GM23338 (cell line): ENCODE measurements around the gene CHCHD6. TPM values are rescaled to one million over a fixed set of nuclear protein-coding genes. Genes with fewer than 3 reads are reported as not detected.

Source experiments
- ATAC-seq: fragments of 200-7000 bp; cut with Tn5 transposase; 3 replicates; pipeline ENCODE4 v1.9.1; 2020
- DNase-seq: peaks from one replicate; pipeline ENCODE4 v3.0.0-alpha.2; 2015; ENCODE audit warnings: low spot score
- H2AFZ ChIP-seq: fragments of 200-600 bp; sonication (generic); 2 replicates; pipeline ENCODE4 v1.8.0; 2016; ENCODE audit warnings: antibody characterized with exemption, mild to moderate bottlenecking, moderate library complexity
- H3F3A ChIP-seq: fragments of 200-600 bp; sonication (generic); replicated peaks from 2 replicates; pipeline ENCODE4 v1.8.0; 2017; ENCODE audit warnings: antibody characterized with exemption, mixed run types, low read depth
- H3K27ac ChIP-seq: fragments of 200-600 bp; sonication (generic); 2 replicates; pipeline ENCODE4 v1.6.1; 2016; ENCODE audit warnings: low read depth
- H3K27me3 ChIP-seq: fragments of 200-600 bp; sonication (generic); 2 replicates; pipeline ENCODE4 v1.8.0; 2016; ENCODE audit warnings: mild to moderate bottlenecking, mixed run types, moderate library complexity; ENCODE audit not compliant: insufficient read depth
- H3K36me3 ChIP-seq: fragments of 200-600 bp; sonication (generic); 2 replicates; pipeline ENCODE4 v1.8.0; 2016; ENCODE audit warnings: mild to moderate bottlenecking; ENCODE audit not compliant: insufficient read depth
- H3K4me1 ChIP-seq: fragments of 200-600 bp; sonication (generic); 2 replicates; pipeline ENCODE4 v1.8.0; 2016; ENCODE audit warnings: mild to moderate bottlenecking, moderate library complexity; ENCODE audit not compliant: insufficient read depth
- H3K4me2 ChIP-seq: fragments of 200-600 bp; sonication (generic); 2 replicates; pipeline ENCODE4 v1.7.1; 2017; ENCODE audit warnings: mixed run types
- H3K4me3 ChIP-seq: fragments of 200-600 bp; sonication (generic); 2 replicates; pipeline ENCODE4 v1.6.1; 2016; ENCODE audit warnings: mixed run types
- H3K79me2 ChIP-seq: fragments of 200-600 bp; sonication (generic); replicated peaks from 2 replicates; pipeline ENCODE4 v1.8.0; 2017; ENCODE audit warnings: mild to moderate bottlenecking; ENCODE audit not compliant: insufficient read depth
- H3K9me2 ChIP-seq: fragments of 200-600 bp; sonication (generic); 2 replicates; pipeline ENCODE4 v1.8.0; 2017; ENCODE audit not compliant: insufficient read depth
- H4K20me1 ChIP-seq: fragments of 200-600 bp; sonication (generic); replicated peaks from 2 replicates; pipeline ENCODE4 v1.8.0; 2017; ENCODE audit warnings: mild to moderate bottlenecking; ENCODE audit not compliant: insufficient read depth
- H3K27ac Mint-ChIP-seq: 2 replicates; pipeline ENCODE4 v1.8.0; 2020; ENCODE audit warnings: inconsistent platforms, mild to moderate bottlenecking, moderate library complexity, mixed read lengths
- H3K27me3 Mint-ChIP-seq: 3 replicates; pipeline ENCODE4 v1.8.0; 2022; ENCODE audit warnings: low read depth, mild to moderate bottlenecking, moderate library complexity, mixed read lengths, inconsistent platforms; ENCODE audit not compliant: insufficient read depth, poor library complexity
- H3K36me3 Mint-ChIP-seq: 3 replicates; pipeline ENCODE4 v1.8.0; 2021; ENCODE audit warnings: low read depth, mild to moderate bottlenecking, inconsistent platforms, moderate library complexity, mixed read lengths
- H3K4me1 Mint-ChIP-seq: 3 replicates; pipeline ENCODE4 v1.8.0; 2020; ENCODE audit warnings: mild to moderate bottlenecking, inconsistent platforms, mixed read lengths
- H3K4me3 Mint-ChIP-seq: 3 replicates; pipeline ENCODE4 v1.8.0; 2021; ENCODE audit warnings: moderate library complexity, mild to moderate bottlenecking, inconsistent platforms, mixed read lengths
- H3K9me3 Mint-ChIP-seq: 3 replicates; pipeline ENCODE4 v1.8.0; 2020; ENCODE audit warnings: moderate library complexity, mild to moderate bottlenecking, inconsistent platforms, mixed read lengths
- CREB1 ChIP-seq: fragments of 250-450 bp; sonication (Bioruptor Pico); IDR thresholded peaks from 2 replicates; pipeline ENCODE4 v1.5.0; 2020; ENCODE audit warnings: low read depth, mild to moderate bottlenecking, moderate library complexity
- CTCF ChIP-seq, 2 experiments: fragments of 200-600 bp in 1 of 2; sonication (generic) in 1 of 2; conservative IDR thresholded peaks; 2 replicates each; pipeline versions ENCODE4 v1.5.1 to v1.6.1; 2016 to 2017; ENCODE audit warnings: antibody characterized with exemption in 2 of 2, low read depth in 2 of 2, mild to moderate bottlenecking in 2 of 2, moderate library complexity in 1 of 2
- NANOG ChIP-seq: IDR thresholded peaks from 2 replicates; pipeline ENCODE4 v1.6.1; 2016; ENCODE audit warnings: antibody characterized with exemption, borderline replicate concordance
- REST ChIP-seq: IDR thresholded peaks from one replicate; pipeline ENCODE4 v1.6.1; 2018; ENCODE audit warnings: antibody characterized with exemption; ENCODE audit not compliant: unreplicated experiment
- STAT1 ChIP-seq: IDR thresholded peaks from one replicate; pipeline ENCODE4 v1.6.1; 2016; ENCODE audit warnings: antibody characterized with exemption; ENCODE audit not compliant: unreplicated experiment
- ZNF331 ChIP-seq: fragments of 250-450 bp; sonication (Bioruptor Pico); IDR thresholded peaks from 2 replicates; pipeline ENCODE4 v1.5.0; 2020; ENCODE audit warnings: low read depth, mild to moderate bottlenecking, moderate library complexity
- polyA plus RNA-seq: library from polyadenylated mRNA; unstranded; fragments of >200 nt; fragmentation: Nextera tagmentation; extraction: Ambion mirVana; gene quantifications from 2 replicates; pipeline ENCODE4 v1.2.1, GENCODE V29; 2016
- total RNA-seq: library from RNA; depleted of rRNA; stranded (reverse); fragments of >200 nt; shearing (Covaris generic); gene quantifications from 2 replicates; pipeline ENCODE4 v1.2.3, GENCODE V29; 2014
- TF ChIP-seq, protein P1 (sequence below): fragments of 250-450 bp; sonication (Bioruptor Pico); IDR thresholded peaks from 2 replicates; pipeline ENCODE4 v1.5.0; 2020; ENCODE audit warnings: mild to moderate bottlenecking, moderate library complexity

Gene CHCHD6
- total and polyA plus RNA-seq, 2 experiments from 2014 or later = 28.8 to 43.0 TPM

GRCh38 chr3:126671521-126671920 lies 32.5 kb upstream of the CHCHD6 start:
- no peaks in the 10 kb centered on the region for H3K36me3 Mint-ChIP-seq
- Histone ChIP-seq H3K79me2 (no peaks in the 10 kb centered on the region), H3K4me1 (no peaks in the 10 kb centered on the region), H3K9me2 (no peaks in the 10 kb centered on the region), H3K27me3 (no peaks in the 10 kb centered on the region), H3F3A (no peaks in the 10 kb centered on the region), H2AFZ (no peak overlapping the region), H3K4me3 (no peak overlapping the region), H3K36me3 (no peaks in the 10 kb centered on the region), H3K27ac (no peak overlapping the region), H4K20me1 (no peaks in the 10 kb centered on the region), H3K4me2 (no peak overlapping the region)
- H3K4me1 Mint-ChIP-seq = peaks cover 3% of the 10 kb centered on the region; the same call in 2 of the 3 replicates
- no peak overlapping the region for H3K27ac Mint-ChIP-seq
- H3K27me3 Mint-ChIP-seq = peaks cover 5% of the 10 kb centered on the region
- no peak for ATAC-seq
- no peak overlapping the region for H3K4me3 Mint-ChIP-seq
- TF ChIP-seq CTCF (conservative IDR thresholded peaks at IDR 0.05; ENCODE audit: low read depth in 2 of 2) (no peak), NANOG (no peak), STAT1 (no peak), CREB1 (CRISPR knock-in tag) (no peak), REST (no peak), ZNF331 (CRISPR knock-in tag) (no peak)
- TF ChIP-seq, protein P1, sequence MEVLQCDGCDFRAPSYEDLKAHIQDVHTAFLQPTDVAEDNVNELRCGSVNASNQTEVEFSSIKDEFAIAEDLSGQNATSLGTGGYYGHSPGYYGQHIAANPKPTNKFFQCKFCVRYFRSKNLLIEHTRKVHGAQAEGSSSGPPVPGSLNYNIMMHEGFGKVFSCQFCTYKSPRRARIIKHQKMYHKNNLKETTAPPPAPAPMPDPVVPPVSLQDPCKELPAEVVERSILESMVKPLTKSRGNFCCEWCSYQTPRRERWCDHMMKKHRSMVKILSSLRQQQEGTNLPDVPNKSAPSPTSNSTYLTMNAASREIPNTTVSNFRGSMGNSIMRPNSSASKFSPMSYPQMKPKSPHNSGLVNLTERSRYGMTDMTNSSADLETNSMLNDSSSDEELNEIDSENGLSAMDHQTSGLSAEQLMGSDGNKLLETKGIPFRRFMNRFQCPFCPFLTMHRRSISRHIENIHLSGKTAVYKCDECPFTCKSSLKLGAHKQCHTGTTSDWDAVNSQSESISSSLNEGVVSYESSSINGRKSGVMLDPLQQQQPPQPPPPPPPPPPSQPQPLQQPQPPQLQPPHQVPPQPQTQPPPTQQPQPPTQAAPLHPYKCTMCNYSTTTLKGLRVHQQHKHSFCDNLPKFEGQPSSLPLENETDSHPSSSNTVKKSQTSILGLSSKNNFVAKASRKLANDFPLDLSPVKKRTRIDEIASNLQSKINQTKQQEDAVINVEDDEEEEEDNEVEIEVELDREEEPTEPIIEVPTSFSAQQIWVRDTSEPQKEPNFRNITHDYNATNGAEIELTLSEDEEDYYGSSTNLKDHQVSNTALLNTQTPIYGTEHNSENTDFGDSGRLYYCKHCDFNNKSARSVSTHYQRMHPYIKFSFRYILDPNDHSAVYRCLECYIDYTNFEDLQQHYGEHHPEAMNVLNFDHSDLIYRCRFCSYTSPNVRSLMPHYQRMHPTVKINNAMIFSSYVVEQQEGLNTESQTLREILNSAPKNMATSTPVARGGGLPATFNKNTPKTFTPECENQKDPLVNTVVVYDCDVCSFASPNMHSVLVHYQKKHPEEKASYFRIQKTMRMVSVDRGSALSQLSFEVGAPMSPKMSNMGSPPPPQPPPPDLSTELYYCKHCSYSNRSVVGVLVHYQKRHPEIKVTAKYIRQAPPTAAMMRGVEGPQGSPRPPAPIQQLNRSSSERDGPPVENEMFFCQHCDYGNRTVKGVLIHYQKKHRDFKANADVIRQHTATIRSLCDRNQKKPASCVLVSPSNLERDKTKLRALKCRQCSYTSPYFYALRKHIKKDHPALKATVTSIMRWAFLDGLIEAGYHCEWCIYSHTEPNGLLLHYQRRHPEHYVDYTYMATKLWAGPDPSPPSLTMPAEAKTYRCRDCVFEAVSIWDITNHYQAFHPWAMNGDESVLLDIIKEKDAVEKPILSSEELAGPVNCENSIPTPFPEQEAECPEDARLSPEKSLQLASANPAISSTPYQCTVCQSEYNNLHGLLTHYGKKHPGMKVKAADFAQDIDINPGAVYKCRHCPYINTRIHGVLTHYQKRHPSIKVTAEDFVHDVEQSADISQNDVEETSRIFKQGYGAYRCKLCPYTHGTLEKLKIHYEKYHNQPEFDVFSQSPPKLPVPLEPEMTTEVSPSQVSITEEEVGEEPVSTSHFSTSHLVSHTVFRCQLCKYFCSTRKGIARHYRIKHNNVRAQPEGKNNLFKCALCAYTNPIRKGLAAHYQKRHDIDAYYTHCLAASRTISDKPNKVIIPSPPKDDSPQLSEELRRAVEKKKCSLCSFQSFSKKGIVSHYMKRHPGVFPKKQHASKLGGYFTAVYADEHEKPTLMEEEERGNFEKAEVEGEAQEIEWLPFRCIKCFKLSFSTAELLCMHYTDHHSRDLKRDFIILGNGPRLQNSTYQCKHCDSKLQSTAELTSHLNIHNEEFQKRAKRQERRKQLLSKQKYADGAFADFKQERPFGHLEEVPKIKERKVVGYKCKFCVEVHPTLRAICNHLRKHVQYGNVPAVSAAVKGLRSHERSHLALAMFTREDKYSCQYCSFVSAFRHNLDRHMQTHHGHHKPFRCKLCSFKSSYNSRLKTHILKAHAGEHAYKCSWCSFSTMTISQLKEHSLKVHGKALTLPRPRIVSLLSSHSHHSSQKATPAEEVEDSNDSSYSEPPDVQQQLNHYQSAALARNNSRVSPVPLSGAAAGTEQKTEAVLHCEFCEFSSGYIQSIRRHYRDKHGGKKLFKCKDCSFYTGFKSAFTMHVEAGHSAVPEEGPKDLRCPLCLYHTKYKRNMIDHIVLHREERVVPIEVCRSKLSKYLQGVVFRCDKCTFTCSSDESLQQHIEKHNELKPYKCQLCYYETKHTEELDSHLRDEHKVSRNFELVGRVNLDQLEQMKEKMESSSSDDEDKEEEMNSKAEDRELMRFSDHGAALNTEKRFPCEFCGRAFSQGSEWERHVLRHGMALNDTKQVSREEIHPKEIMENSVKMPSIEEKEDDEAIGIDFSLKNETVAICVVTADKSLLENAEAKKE (CRISPR knock-in tag) = no peak
- no peak for DNase-seq
- H3K9me3 Mint-ChIP-seq = no peaks in the 10 kb centered on the region; the same call in 2 of the 3 replicates
